Ascending aorta (tissue), 2 donors: ENCODE results near the gene CD36. TPM values are rescaled to one million over a fixed set of nuclear protein-coding genes. Genes with fewer than 3 reads are reported as not detected.

Experiments used
- DNase-seq, 2 donors: peaks; one replicate each; pipeline ENCODE4 v3.0.0-alpha.2; 2019; ENCODE audit warnings: low spot score in 2 of 2
- H3K27ac ChIP-seq, 2 donors: fragments of 200-600 bp; sonication (generic); one replicate each; pipeline ENCODE4 v1.5.1; 2016 to 2017; ENCODE audit warnings: mild to moderate bottlenecking in 1 of 2
- H3K27me3 ChIP-seq: fragments of 200-600 bp; sonication (generic); one replicate; pipeline ENCODE4 v1.5.1; 2017
- H3K36me3 ChIP-seq, 2 donors: fragments of 200-600 bp; sonication (generic); one replicate each; pipeline ENCODE4 v1.5.1; 2016
- H3K4me1 ChIP-seq, 2 donors: fragments of 200-600 bp; sonication (generic); one replicate each; pipeline ENCODE4 v1.5.1; 2016 to 2017; ENCODE audit warnings: mild to moderate bottlenecking in 1 of 2
- H3K4me3 ChIP-seq, 2 donors: fragments of 200-600 bp; sonication (generic); one replicate each; pipeline ENCODE4 v1.5.1; 2016 to 2017; ENCODE audit warnings: mild to moderate bottlenecking in 1 of 2
- H3K9me3 ChIP-seq, 2 donors: fragments of 200-600 bp; sonication (generic); one replicate each; pipeline ENCODE4 v1.5.1; 2016
- CTCF ChIP-seq, 3 experiments: fragments of 200-600 bp in 2 of 3; fragments of 450-650 bp in 1 of 3; sonication (generic) in 2 of 3; IDR thresholded peaks; one replicate each; pipeline ENCODE4 v1.5.1; 2016 to 2019; ENCODE audit warnings: antibody characterized with exemption in 3 of 3, mild to moderate bottlenecking in 1 of 3, moderate library complexity in 1 of 3
- intact Hi-C: fragments of 100-400 bp; cut with DNase I; formaldehyde crosslinking; loops from one replicate; pipeline ENCODE4 v1.15.1; 2023
- total RNA-seq: library from RNA; depleted of rRNA; stranded (reverse); fragments of >200 nt; gene quantifications from one replicate; pipeline ENCODE4 v1.1.0, GENCODE V29; 2016

CD36 gene
- total RNA-seq, 1 donor from 2014 or later: 302 TPM

- H3K9me3 ChIP-seq: no peaks in the 10 kb centered on the region
- intact Hi-C loops: loop anchor here (1.0 to 2.0 kb wide), 2 partner anchors 557 to 771 kb away; no protein-coding TSS in a partner anchor
- no peaks in the 10 kb centered on the region for H3K36me3 ChIP-seq
- DNase-seq: no peak
- H3K4me3 ChIP-seq: no peak overlapping the region
- H3K27ac ChIP-seq: no peak overlapping the region
- H3K4me1 ChIP-seq: peaks cover 0 to 6% of the 10 kb centered on the region in 2 donors
- H3K27me3 ChIP-seq: no peaks in the 10 kb centered on the region
- no peak for TF ChIP-seq CTCF (IDR thresholded peaks at IDR 0.05)
Measured at GRCh38 chr7:80699721-80700256, 61.3 kb downstream of the CD36 start.

GRCh38 chr7:80703272-80703671, 64.8 kb downstream of the CD36 start:
- no peak overlapping the region for H3K4me3 ChIP-seq
- intact Hi-C loops: no loop called here
- no peaks in the 10 kb centered on the region for H3K36me3 ChIP-seq
- no peaks in the 10 kb centered on the region for H3K27me3 ChIP-seq
- TF ChIP-seq CTCF (IDR thresholded peaks at IDR 0.05): no peak
- no peak overlapping the region for H3K27ac ChIP-seq
- H3K9me3 ChIP-seq: no peaks in the 10 kb centered on the region
- DNase-seq: no peak
- peaks cover 0 to 6% of the 10 kb centered on the region in 2 donors for H3K4me1 ChIP-seq

- intact Hi-C loops: no loop called here
- Histone ChIP-seq H3K36me3 (no peaks in the 10 kb centered on the region), H3K27me3 (no peaks in the 10 kb centered on the region), H3K9me3 (no peaks in the 10 kb centered on the region), H3K4me3 (no peak overlapping the region), H3K27ac (no peak overlapping the region), H3K4me1 (no peaks in the 10 kb centered on the region)
- TF ChIP-seq CTCF (IDR thresholded peaks at IDR 0.05): no peak
- DNase-seq: no peak
Measured at GRCh38 chr7:80705130-80705781, 66.8 kb downstream of the CD36 start.

GRCh38 chr7:80707318-80707717, 68.9 kb downstream of the CD36 start:
- Histone ChIP-seq H3K4me3 (no peak overlapping the region), H3K27me3 (no peaks in the 10 kb centered on the region), H3K4me1 (no peaks in the 10 kb centered on the region), H3K9me3 (no peaks in the 10 kb centered on the region), H3K27ac (no peak overlapping the region), H3K36me3 (no peaks in the 10 kb centered on the region)
- intact Hi-C loops: no loop called here
- no peak for TF ChIP-seq CTCF (IDR thresholded peaks at IDR 0.05)
- DNase-seq: no peak

GRCh38 chr7:80708123-80708522, 69.7 kb downstream of the CD36 start:
- Histone ChIP-seq H3K9me3 (no peaks in the 10 kb centered on the region), H3K4me3 (no peak overlapping the region), H3K36me3 (no peaks in the 10 kb centered on the region), H3K27me3 (no peaks in the 10 kb centered on the region), H3K27ac (no peak overlapping the region), H3K4me1 (no peaks in the 10 kb centered on the region)
- intact Hi-C loops: no loop called here
- DNase-seq: no peak
- TF ChIP-seq CTCF (IDR thresholded peaks at IDR 0.05): no peak
